Measurements from ENCODE around the gene TBC1D4. TPM values are rescaled to one million over a fixed set of nuclear protein-coding genes. Genes with fewer than 3 reads are reported as not detected.
"Not testable (repeated sequence)": the region's sequence is repeated elsewhere in the genome, so short reads cannot be mapped to it uniquely, and the experiment has no call there.

Gene TBC1D4
- total RNA-seq, 1 experiment from 2014 or later, result 15.4 TPM

DNA sequence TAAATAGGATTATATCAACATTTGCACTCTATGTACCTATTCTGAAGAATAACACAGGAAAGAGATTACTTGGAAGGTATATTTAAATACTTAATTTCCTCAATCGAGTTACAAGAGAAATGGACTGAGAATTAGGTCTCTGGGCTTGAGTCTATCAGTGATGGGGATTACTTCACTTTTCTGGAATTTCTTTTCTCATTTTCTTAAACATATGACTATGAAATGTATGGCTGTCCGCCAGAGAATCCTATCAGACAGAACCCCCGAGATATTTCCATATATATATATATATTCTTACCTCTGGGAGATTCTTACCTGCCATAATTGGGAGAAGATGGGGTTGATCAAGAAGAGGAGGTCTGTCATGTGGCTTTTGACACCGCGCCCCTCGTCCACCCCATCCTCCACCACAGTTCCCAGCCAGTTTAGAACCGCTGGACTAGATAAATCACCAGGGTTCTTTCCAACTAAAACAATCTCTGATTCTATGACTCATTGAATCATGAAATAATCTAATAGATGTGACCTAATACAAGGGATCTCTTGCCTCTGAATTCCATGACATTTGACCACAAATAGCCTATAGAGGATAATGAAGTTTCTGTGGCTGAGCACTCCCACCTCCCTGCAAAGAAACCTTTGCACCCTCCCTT, 231.3 kb downstream of the TBC1D4 start:
- Mint-ChIP-seq H3K9me3 (ENCODE audit: low read depth, unreplicated experiment) (peaks cover 2% of the 10 kb centered on the region), H3K4me1 (ENCODE audit: low read depth, unreplicated experiment) (no peaks in the 10 kb centered on the region), H3K27me3 (ENCODE audit: unreplicated experiment) (no peaks in the 10 kb centered on the region), H3K4me3 (ENCODE audit: low read depth, unreplicated experiment) (no peak overlapping the region), H3K36me3 (ENCODE audit: insufficient read depth, unreplicated experiment) (no peaks in the 10 kb centered on the region), H3K27ac (ENCODE audit: unreplicated experiment) (no peak overlapping the region)
- CTCF ChIA-PET, result no interaction called here
- no TSS peak for BruUV-seq (replicated peaks)
- TF ChIP-seq, protein P1, sequence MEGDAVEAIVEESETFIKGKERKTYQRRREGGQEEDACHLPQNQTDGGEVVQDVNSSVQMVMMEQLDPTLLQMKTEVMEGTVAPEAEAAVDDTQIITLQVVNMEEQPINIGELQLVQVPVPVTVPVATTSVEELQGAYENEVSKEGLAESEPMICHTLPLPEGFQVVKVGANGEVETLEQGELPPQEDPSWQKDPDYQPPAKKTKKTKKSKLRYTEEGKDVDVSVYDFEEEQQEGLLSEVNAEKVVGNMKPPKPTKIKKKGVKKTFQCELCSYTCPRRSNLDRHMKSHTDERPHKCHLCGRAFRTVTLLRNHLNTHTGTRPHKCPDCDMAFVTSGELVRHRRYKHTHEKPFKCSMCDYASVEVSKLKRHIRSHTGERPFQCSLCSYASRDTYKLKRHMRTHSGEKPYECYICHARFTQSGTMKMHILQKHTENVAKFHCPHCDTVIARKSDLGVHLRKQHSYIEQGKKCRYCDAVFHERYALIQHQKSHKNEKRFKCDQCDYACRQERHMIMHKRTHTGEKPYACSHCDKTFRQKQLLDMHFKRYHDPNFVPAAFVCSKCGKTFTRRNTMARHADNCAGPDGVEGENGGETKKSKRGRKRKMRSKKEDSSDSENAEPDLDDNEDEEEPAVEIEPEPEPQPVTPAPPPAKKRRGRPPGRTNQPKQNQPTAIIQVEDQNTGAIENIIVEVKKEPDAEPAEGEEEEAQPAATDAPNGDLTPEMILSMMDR (IDR thresholded peaks at IDR 0.05; ENCODE audit: unreplicated experiment), result no peak
- no peak for DNase-seq
- intact Hi-C loops (cut with micrococcal nuclease; ENCODE audit: unreplicated experiment), result no loop called here

DNA sequence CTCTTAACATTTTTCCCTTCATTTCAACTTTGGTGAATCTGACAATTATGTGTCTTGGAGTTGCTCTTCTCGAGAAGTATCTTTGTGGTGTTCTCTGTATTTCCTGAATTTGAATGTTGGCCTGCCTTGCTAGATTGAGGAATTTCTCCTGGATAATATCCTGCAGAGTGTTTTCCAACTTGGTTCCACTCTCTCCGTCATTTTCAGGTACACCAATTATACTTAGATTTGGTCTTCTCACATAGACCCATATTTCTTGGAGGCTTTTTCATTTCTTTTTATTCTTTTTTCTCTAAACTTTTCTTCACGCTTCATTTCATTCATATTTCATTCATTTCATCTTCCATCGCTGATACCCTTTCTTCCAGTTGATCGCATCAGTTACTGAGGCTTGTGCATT, 236.4 kb downstream of the TBC1D4 start:
- H3K27me3 Mint-ChIP-seq (ENCODE audit: unreplicated experiment); intact Hi-C loops (cut with micrococcal nuclease; ENCODE audit: unreplicated experiment); DNase-seq; H3K9me3 Mint-ChIP-seq (ENCODE audit: low read depth, unreplicated experiment); H3K4me3 Mint-ChIP-seq (ENCODE audit: low read depth, unreplicated experiment); H3K27ac Mint-ChIP-seq (ENCODE audit: unreplicated experiment); CTCF ChIA-PET; H3K4me1 Mint-ChIP-seq (ENCODE audit: low read depth, unreplicated experiment); H3K36me3 Mint-ChIP-seq (ENCODE audit: insufficient read depth, unreplicated experiment); BruUV-seq (replicated peaks): not testable (repeated sequence)

DNA sequence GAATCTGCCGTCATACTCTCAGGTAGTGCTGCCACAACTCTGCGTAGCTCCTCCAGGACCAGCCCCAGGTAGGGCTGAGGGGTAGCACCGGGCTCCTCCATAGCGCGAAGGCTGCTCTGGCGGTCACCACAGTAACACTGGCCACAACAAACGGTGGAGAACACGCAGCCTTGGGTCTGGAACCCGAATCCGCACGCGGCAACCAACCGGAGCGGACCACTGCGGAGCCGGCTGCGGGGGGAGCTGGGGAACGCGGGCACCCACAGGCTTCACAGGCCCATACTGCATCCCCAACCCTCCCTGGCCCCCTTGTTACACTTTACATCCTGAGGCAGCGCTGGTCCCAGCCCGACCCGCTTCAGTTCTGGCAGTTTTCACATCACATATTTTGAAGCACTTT, 241.7 kb downstream of the TBC1D4 start:
- H3K36me3 Mint-ChIP-seq (ENCODE audit: insufficient read depth, unreplicated experiment); CTCF ChIA-PET: not testable (repeated sequence)

DNA sequence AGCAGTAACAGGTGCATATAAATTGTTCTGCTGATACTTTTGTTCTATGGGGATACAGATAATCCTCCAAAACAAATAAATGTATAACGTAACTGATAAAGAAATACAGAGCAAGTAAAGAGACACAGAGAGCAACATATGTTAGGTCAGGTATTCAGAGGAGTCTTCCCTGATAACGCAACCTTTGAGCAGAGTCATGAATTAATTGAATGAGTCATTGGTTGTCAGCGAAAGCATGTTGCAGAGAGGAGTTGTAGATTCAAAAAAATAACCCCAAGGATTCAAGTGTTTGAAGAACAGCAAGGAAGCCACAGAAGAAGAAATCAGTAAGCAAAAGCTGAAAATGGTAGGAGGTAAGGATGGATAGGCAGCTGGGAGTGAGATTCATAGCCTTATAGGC, 245.2 kb downstream of the TBC1D4 start:
- Mint-ChIP-seq H3K4me1 (ENCODE audit: low read depth, unreplicated experiment) (no peaks in the 10 kb centered on the region), H3K36me3 (ENCODE audit: insufficient read depth, unreplicated experiment) (no peaks in the 10 kb centered on the region), H3K27ac (ENCODE audit: unreplicated experiment) (no peak overlapping the region), H3K4me3 (ENCODE audit: low read depth, unreplicated experiment) (no peak overlapping the region), H3K27me3 (ENCODE audit: unreplicated experiment) (no peaks in the 10 kb centered on the region), H3K9me3 (ENCODE audit: low read depth, unreplicated experiment) (peaks cover 6% of the 10 kb centered on the region)
- no peak for DNase-seq
- intact Hi-C loops (cut with micrococcal nuclease; ENCODE audit: unreplicated experiment), result no loop called here
- CTCF ChIA-PET, result no interaction called here
- BruUV-seq (replicated peaks), result no TSS peak
- TF ChIP-seq, protein P1 (IDR thresholded peaks at IDR 0.05; ENCODE audit: unreplicated experiment), result no peak

More for the DNA sequence above, 241.7 kb downstream of the TBC1D4 start:
- H3K27ac Mint-ChIP-seq (ENCODE audit: unreplicated experiment); H3K4me1 Mint-ChIP-seq (ENCODE audit: low read depth, unreplicated experiment); H3K9me3 Mint-ChIP-seq (ENCODE audit: low read depth, unreplicated experiment); intact Hi-C loops (cut with micrococcal nuclease; ENCODE audit: unreplicated experiment); BruUV-seq (replicated peaks); DNase-seq; H3K4me3 Mint-ChIP-seq (ENCODE audit: low read depth, unreplicated experiment); H3K27me3 Mint-ChIP-seq (ENCODE audit: unreplicated experiment): not testable (repeated sequence)

Other genes starting within 250 kb of the TBC1D4 start
- gene COMMD6, start 55.7 kb upstream of the TBC1D4 start, total RNA-seq (2022), result 38.2 and 44.8 TPM in 2 replicates
- 19.4 and 23.2 TPM in 2 replicates for gene UCHL3, start 67.6 kb upstream of the TBC1D4 start, total RNA-seq (2022)
- 105 and 117 TPM in 2 replicates for gene LMO7, start 154.2 kb upstream of the TBC1D4 start, total RNA-seq (2022)